Nephron (organoid): ENCODE results near the gene EXOG.

ENCODE experiments used
- H3K27ac Mint-ChIP-seq, 3 experiments: 2 replicates each; pipeline ENCODE4 v1.8.0; 2020; ENCODE audit warnings: mixed read lengths in 3 of 3, mild to moderate bottlenecking in 2 of 3, moderate library complexity in 1 of 3
- H3K27me3 Mint-ChIP-seq: 2 replicates; pipeline ENCODE4 v1.8.0; 2021; ENCODE audit warnings: low read depth, mild to moderate bottlenecking, moderate library complexity, mixed read lengths
- H3K36me3 Mint-ChIP-seq: 2 replicates; pipeline ENCODE4 v1.8.0; 2020; ENCODE audit warnings: low read depth, mixed read lengths
- H3K4me1 Mint-ChIP-seq: 2 replicates; pipeline ENCODE4 v1.8.0; 2020; ENCODE audit warnings: mixed read lengths
- H3K4me3 Mint-ChIP-seq, 3 experiments: 2 replicates each; pipeline ENCODE4 v1.8.0; 2020; ENCODE audit warnings: mild to moderate bottlenecking in 3 of 3, mixed read lengths in 3 of 3, moderate library complexity in 2 of 3
- H3K9me3 Mint-ChIP-seq: 2 replicates; pipeline ENCODE4 v1.8.0; 2020; ENCODE audit warnings: mixed read lengths
- CTCF ChIP-seq, 3 experiments: fragments of 200-600 bp; sonication (generic); IDR thresholded peaks; one replicate each; pipeline ENCODE4 v1.5.0; 2021; ENCODE audit warnings: antibody characterized with exemption in 3 of 3; ENCODE audit not compliant: unreplicated experiment in 3 of 3

EXOG gene

GRCh38 chr3:38471260-38471857, 24.8 kb upstream of the EXOG start:
- peaks cover 32% of the 10 kb centered on the region for H3K9me3 Mint-ChIP-seq
- H3K4me3 Mint-ChIP-seq, result no peak overlapping the region
- TF ChIP-seq CTCF (IDR thresholded peaks at IDR 0.05; ENCODE audit: unreplicated experiment in 3 of 3), result no peak
- H3K36me3 Mint-ChIP-seq, result peaks cover 48% of the 10 kb centered on the region
- H3K27me3 Mint-ChIP-seq, result peaks cover 3% of the 10 kb centered on the region
- H3K4me1 Mint-ChIP-seq, result peaks cover 40% of the 10 kb centered on the region
- H3K27ac Mint-ChIP-seq, result peak overlapping the region in 2 of 3 experiments; percentile 11 to 54

DNA sequence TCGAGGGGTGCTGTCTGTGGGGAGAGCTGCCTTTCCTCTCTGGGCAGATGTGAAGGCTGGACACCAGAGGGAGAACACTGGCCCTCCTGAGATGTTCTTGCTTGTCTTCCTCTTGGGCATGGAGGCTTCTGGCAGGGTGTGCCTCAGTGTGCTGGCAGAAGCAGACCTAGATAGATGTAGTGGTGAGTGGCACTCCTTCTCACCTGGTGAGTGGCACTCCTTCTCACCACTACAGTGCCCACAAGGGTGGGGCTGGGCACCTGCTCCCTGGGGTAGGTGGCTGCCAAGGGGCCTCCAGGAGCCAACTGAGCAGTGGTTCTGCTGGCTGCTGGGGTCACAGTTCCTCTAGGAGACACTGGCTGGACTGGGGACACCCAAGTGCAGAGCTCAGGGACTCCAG, 23.8 kb upstream of the EXOG start:
- Mint-ChIP-seq H3K9me3 (peaks cover 29% of the 10 kb centered on the region), H3K27ac (no peak overlapping the region), H3K27me3 (peaks cover 3% of the 10 kb centered on the region), H3K4me3 (no peak overlapping the region), H3K36me3 (peaks cover 38% of the 10 kb centered on the region), H3K4me1 (peaks cover 45% of the 10 kb centered on the region)
- TF ChIP-seq CTCF (IDR thresholded peaks at IDR 0.05; ENCODE audit: unreplicated experiment in 3 of 3), result no peak

- Mint-ChIP-seq H3K36me3 (peaks cover 33% of the 10 kb centered on the region), H3K4me3 (no peak overlapping the region), H3K27me3 (peaks cover 3% of the 10 kb centered on the region), H3K4me1 (peaks cover 45% of the 10 kb centered on the region), H3K27ac (peak overlapping the region in 1 of 3 experiments; percentile 58), H3K9me3 (peaks cover 25% of the 10 kb centered on the region)
- no peak for TF ChIP-seq CTCF (IDR thresholded peaks at IDR 0.05; ENCODE audit: unreplicated experiment in 3 of 3)
Measured at GRCh38 chr3:38473229-38473628, 22.9 kb upstream of the EXOG start.

- Mint-ChIP-seq H3K36me3 (peaks cover 22% of the 10 kb centered on the region), H3K4me3 (no peak overlapping the region), H3K9me3 (peaks cover 7% of the 10 kb centered on the region), H3K4me1 (peaks cover 45% of the 10 kb centered on the region), H3K27me3 (peaks cover 3% of the 10 kb centered on the region), H3K27ac (peak overlapping the region in 1 of 3 experiments; percentile 5)
- TF ChIP-seq CTCF (IDR thresholded peaks at IDR 0.05; ENCODE audit: unreplicated experiment in 3 of 3), result no peak
Measured at GRCh38 chr3:38474928-38475605, 21.1 kb upstream of the EXOG start.

DNA sequence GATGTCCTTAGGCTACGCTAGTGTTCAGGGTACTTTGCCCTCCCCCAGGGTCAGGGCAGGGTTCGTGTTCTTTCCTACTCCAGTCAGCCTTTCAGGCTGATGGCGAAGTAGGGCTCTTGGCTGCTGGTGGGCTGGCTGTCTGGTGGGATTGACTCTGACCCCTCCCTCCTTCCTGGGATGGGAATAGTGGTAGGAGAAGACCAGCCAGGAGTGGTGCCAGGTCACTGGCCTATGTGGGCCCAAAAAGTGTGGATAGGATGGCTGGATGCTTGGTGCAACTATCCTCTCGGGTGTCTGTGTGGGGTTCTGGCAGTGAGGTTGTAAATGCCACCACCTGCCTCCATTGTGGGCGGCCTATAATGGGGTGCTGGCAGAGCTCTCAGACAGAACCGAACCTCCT, 20.4 kb upstream of the EXOG start:
- H3K4me1 Mint-ChIP-seq, result peaks cover 45% of the 10 kb centered on the region
- TF ChIP-seq CTCF (IDR thresholded peaks at IDR 0.05; ENCODE audit: unreplicated experiment in 3 of 3), result no peak
- H3K4me3 Mint-ChIP-seq, result no peak overlapping the region
- H3K9me3 Mint-ChIP-seq, result peaks cover 1% of the 10 kb centered on the region
- peaks cover 3% of the 10 kb centered on the region for H3K27me3 Mint-ChIP-seq
- H3K27ac Mint-ChIP-seq, result no peak overlapping the region
- peaks cover 17% of the 10 kb centered on the region for H3K36me3 Mint-ChIP-seq
